UCSD-AML1 (cell line): Measurements from ENCODE around the gene ZNF236.
"Not testable (repeated sequence)": the region's sequence is repeated elsewhere in the genome, so short reads cannot be mapped to it uniquely, and the experiment has no call there.

ENCODE experiments used
- DNase-seq: peaks from one replicate; lab custom pipeline; 2025; ENCODE audit not compliant: unreplicated experiment; lab: John Stamatoyannopoulos, UW

The ZNF236 gene

DNA sequence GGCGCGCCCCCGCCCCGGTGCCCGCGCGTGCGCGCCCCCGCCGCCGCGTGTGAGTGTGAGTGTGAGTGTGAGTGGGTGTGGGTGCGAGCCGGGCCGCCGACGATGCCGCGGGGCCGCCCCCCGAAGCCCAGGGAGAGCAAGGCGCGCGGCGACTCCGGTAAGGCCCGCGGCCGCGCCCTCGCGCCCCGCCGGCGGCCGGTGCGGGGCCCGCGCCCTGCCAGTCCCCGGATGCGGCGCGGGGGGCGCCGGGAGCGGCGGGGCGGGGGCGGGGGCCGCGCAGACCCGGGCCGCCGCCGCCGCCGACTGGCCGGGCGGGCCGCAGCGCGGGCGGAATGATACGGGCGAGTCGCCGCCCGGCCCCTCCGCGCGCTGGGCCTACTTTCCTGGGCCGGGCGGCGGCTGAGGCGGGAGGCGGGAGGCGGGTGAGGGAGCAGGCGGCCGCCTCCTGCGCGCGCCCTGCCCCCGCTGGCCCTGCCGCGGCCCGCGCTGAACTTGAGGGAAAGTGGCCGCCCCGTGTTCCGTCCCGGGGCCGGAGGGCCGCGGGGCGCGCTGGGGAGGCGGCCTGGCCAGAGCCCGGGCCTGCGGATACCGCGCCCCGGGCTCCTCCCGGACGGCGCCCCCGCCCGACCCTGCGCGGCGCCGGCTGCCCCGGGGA lies at the start of gene ZNF236:
Gene ZNF236, plus strand, starts transcription at position 52 of the 655 bp plus-strand sequence. Its CDS starts 51 bp downstream, at position 103.
- peak; percentile 78 for DNase-seq

DNA sequence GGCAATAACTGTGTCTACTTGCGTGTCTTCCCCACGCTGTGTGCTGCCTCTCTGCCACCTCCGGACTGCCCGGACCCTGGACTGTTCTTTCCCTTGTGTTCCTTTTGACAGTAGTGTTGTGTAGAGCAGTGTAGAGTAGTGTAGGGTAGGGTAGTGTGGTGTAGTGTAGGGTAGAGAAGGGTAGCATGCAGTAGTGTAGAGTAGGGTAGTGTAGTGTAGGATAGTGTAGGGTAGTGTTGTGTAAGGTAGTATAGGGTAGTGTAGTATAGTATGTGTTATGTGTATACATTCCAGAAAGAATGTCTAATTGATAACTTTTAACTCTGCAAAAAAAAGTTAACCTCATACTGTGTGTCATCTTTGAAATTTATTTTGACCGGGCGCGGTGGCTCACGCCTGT lies 49.7 kb upstream of the ZNF236 start:
- DNase-seq: no peak

DNA sequence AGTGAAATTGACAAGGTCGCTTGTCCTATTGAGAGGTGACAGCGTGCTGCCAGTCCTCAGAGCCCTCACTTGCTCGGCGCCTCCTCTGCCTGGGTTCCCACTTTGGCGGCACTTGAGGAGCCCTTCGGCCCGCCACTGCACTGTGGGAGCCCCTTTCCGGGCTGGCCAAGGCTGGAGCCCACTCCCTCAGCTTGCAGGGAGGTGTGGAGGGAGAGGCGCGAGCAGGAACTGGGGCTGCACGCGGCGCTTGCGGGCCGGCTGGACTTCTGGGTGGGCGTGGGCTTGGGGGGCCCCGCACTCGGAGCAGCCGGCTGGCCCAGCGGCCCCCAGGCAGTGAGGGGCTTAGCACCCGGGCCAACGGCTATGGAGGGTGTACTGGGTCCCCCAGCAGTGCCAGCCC lies 45.3 kb upstream of the ZNF236 start:
- not testable (repeated sequence) for DNase-seq

DNA sequence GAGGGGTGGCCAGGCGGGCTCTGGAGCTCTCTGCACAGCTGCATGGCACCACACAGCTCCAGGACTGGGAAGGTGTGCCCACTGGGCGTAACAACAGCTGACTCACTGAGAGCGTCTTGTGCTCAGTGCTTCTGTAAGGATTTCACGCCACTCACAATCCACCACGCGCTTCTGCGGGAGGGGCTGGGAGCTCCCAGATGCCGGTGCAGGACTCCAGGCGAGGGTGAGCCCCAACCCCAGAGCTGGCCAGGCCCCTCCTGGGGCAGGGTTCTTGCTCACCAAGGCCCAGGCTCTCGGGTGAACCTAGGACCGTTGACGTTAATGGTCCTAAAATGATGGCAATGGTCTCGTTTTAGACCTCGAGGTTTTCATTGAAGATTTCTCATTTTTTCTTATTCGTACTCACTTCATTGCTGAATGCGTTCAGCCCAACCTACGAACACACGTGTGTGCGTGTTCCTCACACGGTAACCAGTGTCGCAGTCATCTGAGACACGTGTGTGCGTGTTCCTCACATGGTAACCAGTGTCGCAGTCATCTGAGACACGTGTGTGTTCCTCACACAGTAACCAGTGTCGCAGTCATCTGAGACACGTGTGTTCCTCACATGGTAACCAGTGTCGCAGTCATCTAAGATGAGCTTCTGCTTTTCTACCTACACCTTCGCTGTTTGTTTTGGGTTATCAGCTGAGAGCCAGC lies 38.4 kb upstream of the ZNF236 start:
- DNase-seq: no peak

DNA sequence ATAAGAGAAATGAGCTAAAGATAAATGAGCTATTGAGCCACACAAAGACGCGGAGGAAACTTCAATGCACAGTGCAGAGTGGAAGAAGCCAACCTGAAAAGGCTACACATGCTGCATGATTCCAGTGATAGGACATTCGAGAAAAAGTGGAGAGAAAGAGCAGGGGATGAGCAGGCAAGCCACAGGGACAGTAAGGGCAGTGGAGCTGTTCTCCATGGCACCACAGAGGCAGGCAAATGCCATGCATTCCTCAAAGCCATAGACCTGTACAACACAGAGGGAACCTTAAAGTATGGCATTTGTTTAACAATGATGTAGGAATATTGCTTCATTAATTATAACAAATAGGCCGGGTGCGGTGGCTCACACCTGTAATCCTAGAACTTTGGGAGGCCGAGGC lies 36.5 kb upstream of the ZNF236 start:
- no peak for DNase-seq

DNA sequence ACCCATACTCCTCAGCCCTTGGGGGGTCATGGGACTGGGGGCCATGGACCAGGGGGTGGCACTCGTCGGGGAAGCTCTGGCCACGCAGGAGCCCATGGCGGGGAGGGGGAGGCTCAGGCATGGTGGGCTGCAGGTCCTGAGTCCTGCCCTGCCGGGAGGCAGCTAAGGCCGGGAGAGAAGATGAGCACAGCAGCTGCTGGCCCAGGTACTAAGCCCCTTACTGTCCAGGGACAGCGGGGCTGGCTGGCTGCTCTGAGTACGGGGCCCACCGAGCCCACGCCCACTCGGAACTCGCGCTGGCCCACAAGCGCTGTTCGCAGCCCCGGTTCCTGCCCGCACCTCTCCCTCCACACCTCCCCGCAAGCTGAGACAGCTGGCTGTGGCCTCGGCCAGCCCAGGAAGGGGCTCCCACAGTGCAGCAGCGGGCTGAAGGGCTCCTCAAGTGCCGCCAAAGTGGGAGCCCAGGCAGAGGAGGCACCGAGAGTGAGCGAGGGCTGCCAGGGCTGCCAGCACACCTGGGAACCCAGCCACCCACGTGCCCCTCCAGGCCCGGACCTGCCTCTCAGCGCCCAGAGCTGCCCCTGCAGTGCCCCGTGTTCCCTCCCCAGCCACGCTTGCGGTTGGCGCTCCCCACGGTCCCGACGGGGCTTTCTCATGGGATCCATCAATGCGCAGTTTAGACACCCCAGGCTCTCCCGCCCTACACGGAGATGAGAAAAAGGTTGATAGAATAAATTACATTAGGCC lies 33.6 kb upstream of the ZNF236 start:
- DNase-seq: no peak

DNA sequence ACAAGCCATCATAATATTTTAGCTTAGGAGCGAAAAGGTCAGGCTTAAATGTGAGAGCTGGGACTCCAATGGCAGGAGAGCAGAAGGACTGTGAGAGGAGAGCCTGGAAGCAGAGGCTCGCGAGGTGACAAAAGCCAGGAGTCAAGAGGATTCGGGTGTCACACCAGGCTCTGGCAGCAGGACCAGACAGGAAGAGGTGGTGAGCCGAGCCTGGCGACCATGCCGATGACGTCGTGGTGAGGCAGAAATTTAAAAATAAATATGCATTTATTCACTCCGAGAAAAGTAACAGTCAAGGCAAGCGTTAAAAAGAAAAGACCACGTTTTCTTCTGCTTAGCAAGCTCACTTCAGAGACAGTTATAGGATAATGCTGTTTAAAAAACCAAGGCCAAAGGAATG lies 31.3 kb upstream of the ZNF236 start:
- no peak for DNase-seq

DNA sequence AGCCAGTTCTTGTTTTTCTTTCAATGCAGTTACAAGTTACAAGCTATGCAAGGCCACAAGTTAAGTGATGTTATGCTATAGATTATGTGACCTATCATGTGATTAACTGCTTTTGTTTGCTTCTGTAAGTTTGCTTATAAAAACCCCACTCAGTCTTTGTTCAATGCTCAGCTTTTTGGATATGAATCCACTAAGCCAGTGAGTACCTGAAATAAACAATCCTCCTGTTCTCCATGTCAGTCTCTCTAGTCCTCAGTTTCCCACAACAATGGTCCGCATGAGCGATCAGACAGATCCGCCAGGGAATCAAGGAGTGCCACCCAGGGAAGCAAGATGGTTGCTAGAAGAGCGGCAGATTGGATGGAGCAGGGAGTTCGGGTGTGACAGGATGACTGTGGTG lies 30.7 kb upstream of the ZNF236 start:
- no peak for DNase-seq

DNA sequence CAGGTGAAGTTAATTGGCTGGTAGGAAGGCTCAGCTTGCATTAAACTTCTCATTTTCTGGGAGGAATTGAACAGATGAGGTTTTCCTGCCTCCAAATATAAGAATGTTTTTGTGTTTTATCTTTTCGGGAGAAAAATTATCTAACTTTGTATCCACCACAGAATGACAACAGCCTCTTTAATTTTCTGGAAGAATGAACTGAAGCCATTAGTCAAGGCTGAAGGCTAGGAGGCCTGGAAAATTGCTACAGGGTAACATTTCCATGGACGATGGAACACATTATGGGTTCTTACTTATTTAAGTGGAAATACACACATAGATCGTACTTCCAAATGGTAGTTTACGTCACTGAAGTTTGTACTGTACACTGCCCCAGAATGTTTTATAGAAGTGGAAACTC lies 28.0 kb upstream of the ZNF236 start:
- DNase-seq: no peak

DNA sequence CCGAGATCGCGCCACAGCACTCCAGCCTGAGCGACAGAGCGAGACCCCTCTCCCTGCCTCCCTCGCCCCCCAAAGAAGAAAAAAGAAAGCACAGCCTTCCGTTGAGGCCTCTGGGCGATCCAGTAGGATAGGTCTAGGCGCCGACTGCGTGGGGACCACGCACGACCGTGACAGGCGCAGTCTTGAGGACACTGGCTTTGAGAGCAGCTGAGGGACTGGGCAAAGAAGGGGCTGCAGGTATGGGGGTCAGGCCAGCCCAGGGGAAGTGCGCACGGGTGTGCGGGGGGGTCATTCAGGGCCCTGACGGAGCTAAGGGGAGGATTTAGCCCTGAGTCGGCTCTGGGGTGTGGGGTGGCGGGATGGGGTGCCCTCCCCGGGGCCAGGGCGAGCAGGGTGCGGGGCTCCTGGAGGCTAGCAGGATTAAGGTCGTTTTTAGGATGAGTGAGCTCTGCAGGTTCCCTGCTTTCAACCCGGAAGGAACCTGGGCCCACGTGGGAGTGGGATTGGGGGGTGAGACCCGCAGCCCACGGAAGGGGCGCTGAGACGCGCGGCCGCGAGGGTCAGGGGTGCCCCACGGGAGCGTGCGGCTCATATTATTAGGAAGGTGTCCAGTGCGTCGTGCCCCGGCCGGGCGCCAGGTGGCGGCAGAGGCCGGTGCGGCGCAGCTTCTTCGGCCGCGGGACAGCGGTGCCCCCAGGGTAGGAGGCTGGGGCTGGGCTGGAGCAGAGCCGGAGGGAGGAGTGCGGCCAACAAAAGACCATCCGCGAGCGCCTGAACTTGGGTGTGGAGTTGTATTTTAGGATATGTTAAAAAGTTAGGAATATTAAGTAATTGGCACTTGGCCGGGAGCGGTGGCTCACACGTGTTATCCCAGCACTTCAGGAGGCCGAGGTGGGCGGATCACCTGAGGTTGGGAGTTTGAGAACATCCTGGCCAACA lies 20.5 kb upstream of the ZNF236 start:
- DNase-seq: peak; percentile 65

DNA sequence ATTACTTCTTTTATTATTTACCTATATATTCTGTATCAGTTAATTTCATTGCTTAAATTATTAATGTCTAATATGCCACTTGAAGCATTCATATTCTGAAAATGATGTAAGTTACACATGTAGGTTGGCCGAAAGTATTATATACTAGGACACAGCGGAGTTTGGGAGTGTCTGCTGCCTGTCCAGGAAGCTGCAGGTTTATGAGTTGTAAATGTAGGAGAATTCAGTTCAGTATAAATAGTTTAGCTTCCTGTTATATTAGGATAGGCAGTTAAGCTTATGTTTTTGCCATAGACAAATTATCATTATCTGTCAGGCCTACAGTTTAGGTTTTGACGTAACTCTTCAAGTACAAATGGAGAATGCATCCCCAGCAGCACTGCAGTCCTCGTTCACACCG lies 18.9 kb upstream of the ZNF236 start:
- no peak for DNase-seq

DNA sequence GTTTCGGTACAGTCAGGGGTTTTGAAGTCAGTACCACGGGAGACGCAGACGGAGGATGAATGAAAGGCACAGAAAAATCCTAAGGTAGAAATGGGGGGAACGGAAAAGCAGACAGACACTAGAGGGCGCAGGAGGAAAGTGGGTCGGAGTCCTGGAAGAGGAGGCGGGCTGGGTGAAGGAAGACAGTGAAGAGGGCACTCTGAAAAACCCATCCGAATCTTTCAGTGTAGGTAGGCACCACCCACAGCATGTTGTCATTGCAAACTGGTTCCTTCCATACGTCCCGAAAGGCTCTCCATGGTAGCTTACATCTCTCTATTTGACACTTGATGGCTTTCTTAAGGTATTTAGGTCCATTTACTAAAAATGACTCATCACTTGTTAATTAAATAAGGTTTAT lies 18.5 kb upstream of the ZNF236 start:
- DNase-seq: peak; percentile 54

DNA sequence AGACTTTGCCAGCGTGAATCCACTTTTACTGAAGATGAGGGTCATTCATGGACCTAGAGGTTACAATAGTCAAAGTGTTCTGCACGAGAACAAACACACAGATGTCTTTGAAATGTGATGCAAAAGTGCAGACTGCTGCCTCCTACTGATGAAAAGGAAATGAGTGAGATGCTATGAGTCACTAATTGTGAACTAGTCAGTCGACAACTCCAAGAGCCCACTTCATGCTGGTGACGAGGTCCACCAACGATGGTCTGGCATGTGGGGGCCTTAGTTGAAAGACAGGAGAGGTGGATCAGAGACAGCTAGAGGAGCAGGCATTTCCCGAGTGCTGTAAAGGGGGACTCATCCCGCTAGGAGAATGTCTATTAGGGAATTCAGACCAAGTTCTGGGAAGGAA lies 17.1 kb upstream of the ZNF236 start:
- no peak for DNase-seq

DNA sequence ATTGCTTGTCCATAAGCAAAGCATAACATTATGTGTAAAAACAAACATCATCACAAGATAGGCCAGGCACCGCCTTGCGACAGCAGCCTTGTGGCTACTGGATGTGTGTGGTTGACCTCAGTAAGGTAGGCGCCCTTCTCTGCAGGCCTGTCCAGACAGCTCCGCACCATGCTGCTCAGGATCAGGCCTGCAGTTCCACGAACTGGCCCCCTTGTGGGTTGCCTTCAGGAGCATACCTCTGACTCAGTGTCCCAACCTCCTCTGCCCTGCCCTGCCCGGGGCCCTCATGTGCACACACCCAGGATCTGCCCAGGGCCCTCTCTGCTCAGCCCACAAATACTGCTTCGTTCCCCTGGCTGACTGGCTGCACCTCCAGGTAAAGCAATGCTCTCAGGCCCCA lies 16.1 kb upstream of the ZNF236 start:
- no peak for DNase-seq

DNA sequence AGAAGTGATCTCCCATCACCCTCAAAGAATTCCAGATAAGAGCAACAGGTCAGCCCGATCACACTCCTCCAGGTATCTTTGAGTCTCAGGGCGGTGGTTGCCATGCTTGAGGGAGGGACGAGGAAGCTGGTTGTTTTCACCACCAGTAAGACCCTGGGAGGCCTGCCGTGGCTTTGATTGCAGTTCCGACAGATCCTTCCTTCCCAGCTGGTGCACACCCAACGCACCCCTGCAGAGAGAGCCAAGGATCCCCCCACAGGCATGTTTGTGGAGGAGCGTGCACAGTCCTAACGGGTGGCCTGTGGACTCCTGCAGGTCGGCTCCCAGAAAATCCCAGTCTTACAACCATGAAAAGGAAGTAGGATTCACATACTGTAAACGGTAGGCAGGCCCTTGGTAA lies 13.8 kb upstream of the ZNF236 start:
- DNase-seq: no peak

DNA sequence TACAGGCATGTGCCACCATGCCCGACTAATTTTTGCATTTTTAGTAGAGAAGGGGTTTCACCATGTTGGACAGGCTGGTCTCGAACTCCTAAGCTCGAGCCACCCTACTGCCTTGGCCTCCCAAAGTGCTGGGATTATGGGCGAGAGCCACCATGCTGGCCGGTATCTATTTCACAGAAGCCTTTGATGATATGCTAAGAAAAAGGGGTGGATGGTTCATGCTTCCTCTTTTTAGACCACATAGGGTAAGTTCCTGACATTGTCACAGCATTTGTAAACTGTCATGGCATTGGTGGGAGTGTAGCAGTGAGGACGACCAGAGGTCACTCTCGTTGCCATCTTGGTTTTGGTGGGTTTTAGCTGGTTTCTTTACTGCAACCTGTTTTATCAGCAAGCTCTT lies 10.8 kb upstream of the ZNF236 start:
- not testable (repeated sequence) for DNase-seq

DNA sequence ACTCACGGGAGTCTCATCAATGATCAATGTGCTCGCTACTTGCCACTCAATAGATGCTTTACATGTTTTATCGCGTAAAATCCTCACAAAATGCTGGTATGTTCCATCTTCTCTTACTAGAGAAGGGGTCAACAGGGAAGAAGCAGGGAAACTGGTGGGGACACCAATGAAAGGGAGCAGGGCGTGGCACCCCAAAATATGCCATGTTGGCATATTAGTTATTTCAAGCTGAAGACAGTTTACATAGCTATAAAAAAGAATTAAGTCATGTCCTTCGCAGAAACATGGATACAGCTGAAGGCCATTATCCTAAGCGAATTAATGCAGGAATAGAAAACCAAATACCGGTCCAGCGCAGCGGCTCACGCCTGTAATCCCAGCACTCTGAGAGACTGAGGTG lies 8.1 kb upstream of the ZNF236 start:
- no peak for DNase-seq

DNA sequence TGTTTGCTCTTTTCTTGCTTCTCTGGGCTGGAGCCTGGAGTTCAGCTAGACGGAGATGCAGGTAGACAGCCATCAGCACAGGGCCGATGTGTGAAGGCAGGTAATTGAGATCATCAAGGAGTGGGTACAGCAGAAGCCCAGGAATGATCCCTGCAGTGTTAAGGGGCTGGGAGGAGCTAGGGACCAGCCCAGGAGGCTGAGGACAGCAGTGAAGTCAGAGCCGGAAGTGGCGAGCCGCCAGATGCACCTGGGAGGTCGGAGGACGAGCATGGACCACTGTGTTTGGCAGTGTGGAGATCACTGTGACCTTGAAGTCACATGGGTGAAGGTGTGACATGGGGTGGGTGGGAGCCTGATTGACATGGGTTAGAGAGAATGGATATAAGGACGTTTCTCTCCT lies 6.2 kb upstream of the ZNF236 start:
- no peak for DNase-seq

DNA sequence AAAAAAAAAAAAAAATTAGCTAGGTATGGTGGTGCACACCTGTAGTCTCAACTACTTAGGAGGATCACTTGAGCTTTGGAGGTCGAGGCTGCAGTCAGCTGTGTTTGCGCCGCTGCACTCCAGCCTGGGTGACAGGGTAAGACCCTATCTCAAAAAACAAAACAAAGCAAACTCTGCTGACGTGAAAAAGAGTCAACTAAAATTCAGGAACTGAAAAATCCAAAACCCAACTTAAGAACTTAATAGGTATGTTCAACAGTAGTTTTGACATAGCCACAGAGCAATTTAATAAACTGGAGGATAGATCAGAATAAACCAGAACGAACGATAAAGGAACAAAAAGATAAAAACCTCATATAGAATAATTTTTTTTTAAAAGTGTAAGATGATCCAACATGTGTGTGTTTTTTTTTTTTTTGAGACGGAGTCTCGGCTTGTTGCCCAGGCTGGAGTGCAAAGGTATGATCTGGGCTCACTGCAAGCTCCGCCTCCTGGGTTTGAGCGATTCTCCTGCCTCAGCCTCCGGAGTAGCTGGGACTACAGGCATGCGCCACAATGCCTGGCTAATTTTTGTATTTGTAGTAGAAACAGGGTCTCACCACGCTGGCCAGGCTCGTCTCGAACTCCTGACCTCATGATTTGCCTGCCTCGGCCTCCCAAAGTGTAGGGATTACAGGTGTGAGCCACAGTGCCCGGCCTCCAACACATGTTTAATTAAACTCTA lies 4.3 kb upstream of the ZNF236 start:
- DNase-seq: no peak

DNA sequence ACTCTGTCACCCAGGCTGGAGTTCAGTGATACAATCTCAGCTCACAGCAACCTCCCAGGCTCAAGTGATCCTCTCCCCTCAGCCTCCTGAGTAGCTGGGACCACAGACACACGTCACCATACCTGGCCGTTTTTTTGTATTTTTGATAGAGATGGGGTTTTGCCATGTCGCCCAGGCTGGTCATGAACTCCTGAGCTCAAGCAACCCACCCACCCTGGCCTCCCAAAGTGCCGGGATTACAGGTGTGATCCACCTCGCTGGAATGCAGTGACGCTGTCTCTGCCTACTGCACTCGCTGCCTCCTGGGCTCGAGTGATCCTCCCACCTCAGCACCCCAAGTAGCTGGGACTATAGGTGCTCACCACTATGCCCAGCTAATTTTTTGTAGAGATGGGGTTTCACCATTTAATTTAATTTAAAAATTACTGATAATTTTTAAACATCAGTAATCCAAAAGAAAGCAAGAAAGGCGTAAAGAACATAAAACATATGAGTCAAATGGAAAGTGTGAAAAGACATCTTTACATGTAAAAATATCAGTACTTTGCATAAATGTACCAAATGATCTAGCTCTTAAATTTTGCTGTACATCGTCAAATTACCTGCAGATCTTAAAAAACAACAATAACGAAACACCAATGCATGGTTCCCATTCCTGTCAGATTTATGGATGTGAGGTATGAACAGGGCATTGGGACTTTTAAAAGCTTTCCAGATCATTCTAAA lies 2.8 kb upstream of the ZNF236 start:
- DNase-seq: no peak
